Brain microvascular endothelial cell (primary cell): Measurements from ENCODE around the gene POU3F1.

Source experiments
- DNase-seq: peaks from one replicate; pipeline ENCODE4 v3.0.0-alpha.2; 2020
- H3K27ac ChIP-seq: fragments of 250-450 bp; sonication (Bioruptor Pico); 2 replicates; pipeline ENCODE4 v1.5.1; 2020; ENCODE audit warnings: mild to moderate bottlenecking, moderate library complexity
- H3K27me3 ChIP-seq: fragments of 250-450 bp; sonication (Bioruptor Pico); replicated peaks from 2 replicates; pipeline ENCODE4 v1.5.1; 2020; ENCODE audit warnings: mild to moderate bottlenecking
- H3K36me3 ChIP-seq: fragments of 250-450 bp; sonication (Bioruptor Pico); replicated peaks from 2 replicates; pipeline ENCODE4 v1.5.1; 2020; ENCODE audit warnings: mild to moderate bottlenecking
- H3K4me3 ChIP-seq: 2 replicates; pipeline ENCODE4 v1.5.1; 2011; ENCODE audit warnings: low read depth, mild to moderate bottlenecking, control low read depth, low read length, moderate library complexity
- in situ Hi-C: cut with HindIII; loops from 2 replicates; pipeline ENCODE4 v1.10.0; 2017; ENCODE audit warnings: low sequenced_read_pairs, low pct_ligation_motif_present
- TF ChIP-seq, protein P1 (sequence below): IDR thresholded peaks from 2 replicates; pipeline ENCODE4 v1.5.1; 2011; ENCODE audit warnings: low read depth, mild to moderate bottlenecking, moderate library complexity, low read length, control low read depth, inconsistent platforms; ENCODE audit errors: missing control alignments

Gene POU3F1

GRCh38 chr1:38076455-38076854 is 29.9 kb upstream of the POU3F1 start:
- TF ChIP-seq, protein P1, sequence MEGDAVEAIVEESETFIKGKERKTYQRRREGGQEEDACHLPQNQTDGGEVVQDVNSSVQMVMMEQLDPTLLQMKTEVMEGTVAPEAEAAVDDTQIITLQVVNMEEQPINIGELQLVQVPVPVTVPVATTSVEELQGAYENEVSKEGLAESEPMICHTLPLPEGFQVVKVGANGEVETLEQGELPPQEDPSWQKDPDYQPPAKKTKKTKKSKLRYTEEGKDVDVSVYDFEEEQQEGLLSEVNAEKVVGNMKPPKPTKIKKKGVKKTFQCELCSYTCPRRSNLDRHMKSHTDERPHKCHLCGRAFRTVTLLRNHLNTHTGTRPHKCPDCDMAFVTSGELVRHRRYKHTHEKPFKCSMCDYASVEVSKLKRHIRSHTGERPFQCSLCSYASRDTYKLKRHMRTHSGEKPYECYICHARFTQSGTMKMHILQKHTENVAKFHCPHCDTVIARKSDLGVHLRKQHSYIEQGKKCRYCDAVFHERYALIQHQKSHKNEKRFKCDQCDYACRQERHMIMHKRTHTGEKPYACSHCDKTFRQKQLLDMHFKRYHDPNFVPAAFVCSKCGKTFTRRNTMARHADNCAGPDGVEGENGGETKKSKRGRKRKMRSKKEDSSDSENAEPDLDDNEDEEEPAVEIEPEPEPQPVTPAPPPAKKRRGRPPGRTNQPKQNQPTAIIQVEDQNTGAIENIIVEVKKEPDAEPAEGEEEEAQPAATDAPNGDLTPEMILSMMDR = no peak

GRCh38 chr1:38076038-38076437 is 29.4 kb upstream of the POU3F1 start:
- in situ Hi-C loops = no loop called here
- Histone ChIP-seq H3K4me3 (no peak overlapping the region), H3K27ac (no peak overlapping the region), H3K27me3 (peaks cover 12% of the 10 kb centered on the region), H3K36me3 (no peaks in the 10 kb centered on the region)
- TF ChIP-seq, protein P1 = no peak
- no peak for DNase-seq

More at GRCh38 chr1:38076455-38076854, 29.9 kb upstream of the POU3F1 start:
- peaks cover 11% of the 10 kb centered on the region for H3K27me3 ChIP-seq
- DNase-seq = no peak
- H3K27ac ChIP-seq = no peak overlapping the region
- no peak overlapping the region for H3K4me3 ChIP-seq
- in situ Hi-C loops = no loop called here
- H3K36me3 ChIP-seq = no peaks in the 10 kb centered on the region

DNA sequence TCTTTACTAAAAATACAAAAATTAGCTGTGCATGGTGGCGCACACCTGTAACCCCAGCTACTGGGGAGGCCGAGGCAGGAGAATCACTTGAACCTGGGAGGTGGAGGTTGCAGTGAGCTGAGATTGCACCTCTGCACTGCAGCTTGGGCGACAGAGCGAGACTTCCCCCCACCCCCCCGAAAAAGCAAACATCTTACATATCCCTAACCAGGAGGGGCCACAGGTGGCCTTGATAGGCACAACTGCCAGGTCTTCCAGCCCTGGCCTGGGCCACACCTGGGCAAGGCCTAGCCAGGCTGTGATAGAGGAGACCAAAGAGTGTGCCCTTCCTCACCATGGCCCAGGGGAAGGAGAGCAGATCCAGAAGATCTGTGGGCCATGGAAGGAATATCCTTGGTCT is 28.6 kb upstream of the POU3F1 start:
- H3K27ac ChIP-seq = no peak overlapping the region
- no peak overlapping the region for H3K4me3 ChIP-seq
- peaks cover 12% of the 10 kb centered on the region for H3K27me3 ChIP-seq
- TF ChIP-seq, protein P1 = no peak
- in situ Hi-C loops = no loop called here
- DNase-seq = no peak
- no peaks in the 10 kb centered on the region for H3K36me3 ChIP-seq

- DNase-seq = no peak
- H3K27me3 ChIP-seq = peaks cover 12% of the 10 kb centered on the region
- no peaks in the 10 kb centered on the region for H3K36me3 ChIP-seq
- no peak overlapping the region for H3K4me3 ChIP-seq
- in situ Hi-C loops = no loop called here
- no peak overlapping the region for H3K27ac ChIP-seq
- TF ChIP-seq, protein P1 = no peak
Measured at GRCh38 chr1:38074302-38074677, 27.7 kb upstream of the POU3F1 start.

GRCh38 chr1:38073534-38074301 is 27.1 kb upstream of the POU3F1 start:
- Histone ChIP-seq H3K27ac (no peak overlapping the region), H3K4me3 (no peak overlapping the region), H3K36me3 (no peaks in the 10 kb centered on the region), H3K27me3 (peaks cover 12% of the 10 kb centered on the region)
- DNase-seq = no peak
- TF ChIP-seq, protein P1 = no peak
- in situ Hi-C loops = no loop called here

GRCh38 chr1:38072858-38073257 is 26.3 kb upstream of the POU3F1 start:
- no peak overlapping the region for H3K27ac ChIP-seq
- no peak overlapping the region for H3K4me3 ChIP-seq
- TF ChIP-seq, protein P1 = no peak
- in situ Hi-C loops = no loop called here
- DNase-seq = no peak
- no peaks in the 10 kb centered on the region for H3K36me3 ChIP-seq
- peaks cover 17% of the 10 kb centered on the region for H3K27me3 ChIP-seq
